NCI-H1417 treated with DMSO at 0.1 percent for 48 hours (cell line): ENCODE data around the gene GIGYF2.
A peak's percentile ranks its signal among the peaks of the same experiment; 100 is the strongest.

ENCODE experiments used
- DNase-seq: peaks from one replicate; lab custom pipeline; 2025; lab: John Stamatoyannopoulos, UW

Gene GIGYF2

DNA sequence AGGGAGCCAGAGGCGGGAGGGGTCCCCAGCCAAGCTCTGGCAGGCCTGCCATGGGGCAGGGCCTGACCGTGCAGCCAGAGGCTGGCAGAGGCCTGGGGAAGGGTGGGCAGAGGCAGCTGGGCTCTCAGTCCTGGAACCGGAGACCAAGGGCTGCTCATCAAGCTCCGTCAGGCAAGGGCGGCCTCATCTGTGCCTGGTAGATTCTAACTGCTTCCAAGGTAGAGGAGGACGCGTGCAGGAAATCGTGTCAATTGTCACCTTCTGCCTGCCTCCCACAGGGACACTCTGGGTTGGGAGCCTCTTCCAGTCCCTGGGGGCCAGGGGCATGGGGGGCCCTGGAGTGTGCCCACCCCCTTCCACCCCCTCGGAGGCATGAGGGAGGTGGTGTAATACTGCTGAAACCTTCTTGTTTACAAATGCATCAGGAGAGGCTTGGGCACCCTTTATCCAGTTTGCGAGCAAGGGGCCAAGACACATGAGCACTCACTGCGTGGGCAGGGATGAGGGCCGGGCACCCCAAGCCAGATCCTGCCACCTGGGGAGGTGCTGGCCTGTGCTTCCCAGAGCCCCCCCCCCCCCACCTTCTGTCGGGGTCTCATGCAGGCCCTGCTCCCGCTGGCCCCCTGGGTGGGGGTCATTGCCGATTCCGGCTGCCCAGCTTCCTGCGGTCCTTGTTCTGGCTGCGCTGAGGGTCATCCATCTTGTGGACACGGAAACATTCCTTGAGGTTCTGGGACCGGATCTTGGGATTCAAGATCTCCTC is 181.9 kb downstream of the GIGYF2 start:
- no peak for DNase-seq

DNA sequence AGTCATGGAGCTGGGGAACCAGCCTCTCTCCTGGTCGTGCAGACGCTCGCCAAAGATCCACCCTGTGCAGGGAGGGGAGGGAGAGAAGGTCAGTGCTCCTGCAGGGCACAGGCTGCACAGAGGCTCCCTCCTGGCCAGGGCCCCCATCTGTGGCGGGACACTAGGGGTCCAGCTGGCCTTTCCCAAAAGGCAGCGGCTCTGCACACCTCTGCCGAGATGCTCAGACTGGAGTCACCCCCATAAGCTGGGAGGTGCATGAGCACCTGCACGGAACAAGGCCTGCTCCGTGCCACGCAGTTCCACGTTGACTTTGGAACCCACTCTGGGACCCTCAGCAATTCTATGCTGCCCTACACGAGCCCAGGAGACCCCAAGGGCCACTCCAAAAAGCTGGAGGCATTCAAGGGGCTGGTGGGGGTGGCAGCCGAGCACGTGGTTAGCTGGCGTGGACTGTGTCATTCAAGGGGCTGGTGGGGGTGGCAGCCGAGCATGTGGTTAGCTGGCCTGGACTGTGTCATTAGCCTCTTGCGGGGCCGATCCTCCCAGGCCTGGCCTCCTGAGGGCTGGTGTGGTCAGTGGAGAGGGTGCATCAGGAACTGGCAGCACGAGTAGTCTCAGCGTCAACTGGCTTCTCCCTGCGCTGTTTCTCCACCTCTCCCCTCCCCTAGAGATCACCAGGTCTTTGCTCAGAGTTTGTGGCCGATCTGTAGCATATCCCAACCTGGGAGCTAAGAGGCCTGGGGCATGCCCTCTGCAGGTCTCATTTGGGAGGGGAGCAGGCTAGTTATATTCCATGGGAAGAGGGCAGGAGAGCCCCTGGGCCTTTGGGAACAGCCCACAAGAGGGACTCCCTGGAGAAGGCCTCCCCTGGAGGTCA is 182.7 kb downstream of the GIGYF2 start:
- DNase-seq = no peak

DNA sequence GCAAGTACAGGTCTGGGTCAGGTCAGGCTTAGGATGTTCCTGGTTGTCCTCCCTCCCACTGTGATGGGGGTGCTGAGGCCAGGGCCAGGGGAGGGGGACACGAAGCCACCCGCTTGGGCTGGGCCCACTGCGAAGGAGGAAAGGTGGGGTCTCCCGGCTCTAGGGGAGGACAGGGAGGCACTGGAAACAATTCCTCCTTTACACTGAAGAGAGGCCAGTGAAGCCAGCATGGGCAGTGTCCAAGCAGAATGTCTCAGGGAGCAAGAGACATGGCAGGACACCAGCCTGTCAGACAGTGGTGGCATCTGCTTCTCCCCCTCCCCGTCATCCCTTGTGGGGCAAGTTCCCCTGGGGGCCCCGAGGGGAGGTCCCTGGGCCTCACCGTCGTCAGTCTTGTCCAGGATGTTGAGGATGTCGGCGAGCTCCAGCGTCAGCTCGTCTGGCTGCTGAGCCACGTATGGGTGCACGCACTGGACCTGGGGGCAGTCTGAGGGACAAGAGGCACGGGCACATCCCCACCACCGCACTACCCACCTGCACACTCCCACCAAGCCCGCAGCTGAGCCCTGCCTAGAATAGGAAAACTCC is 183.7 kb downstream of the GIGYF2 start:
- no peak for DNase-seq

DNA sequence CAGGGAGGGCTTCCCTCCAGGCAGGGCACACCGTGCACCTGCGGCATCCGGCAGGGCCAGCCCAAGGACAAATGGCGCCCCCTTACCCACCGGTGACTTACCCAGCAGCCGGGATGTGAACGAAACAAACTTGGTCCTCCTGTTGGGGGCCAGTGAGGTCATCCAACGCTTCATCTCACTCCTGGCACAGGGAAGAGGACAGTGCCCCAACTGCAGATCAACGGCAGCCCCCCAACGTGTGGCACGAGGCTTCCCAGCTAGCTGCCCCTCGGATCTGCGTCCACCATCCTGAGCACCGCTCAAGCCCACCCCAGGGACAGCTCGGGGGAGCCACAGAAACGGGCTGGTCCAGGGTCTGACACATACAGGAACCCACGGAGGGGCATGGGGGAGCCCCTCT is 185.0 kb downstream of the GIGYF2 start:
- DNase-seq = no peak

DNA sequence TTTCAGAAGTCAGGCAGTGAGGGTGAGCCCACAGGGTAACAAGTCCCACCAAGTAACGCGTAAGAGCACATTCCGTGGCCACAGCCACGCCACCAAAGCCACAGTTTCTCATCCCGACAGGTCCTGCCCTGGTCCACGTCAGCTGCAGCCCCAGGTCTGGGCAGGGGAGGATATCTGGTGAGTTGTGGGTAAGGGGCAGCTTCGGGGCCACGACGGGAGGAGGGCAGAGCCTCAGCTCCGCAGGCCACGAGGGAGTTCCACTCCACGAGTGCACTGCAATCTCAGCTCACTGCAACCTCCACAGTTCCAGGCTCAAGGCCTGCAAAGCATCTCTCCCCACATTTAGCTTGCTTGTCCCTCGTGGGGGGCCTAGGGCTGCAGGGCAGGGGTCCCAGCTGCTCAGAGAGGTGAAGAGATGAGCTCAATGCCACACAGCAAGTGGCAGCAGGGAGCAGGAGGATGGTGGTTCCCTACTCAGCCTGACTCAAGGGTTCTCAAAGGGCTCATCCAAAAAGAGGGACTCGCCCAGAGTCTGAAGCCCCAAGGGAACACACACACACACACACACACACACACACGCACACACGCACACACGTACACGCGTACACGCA is 185.5 kb downstream of the GIGYF2 start:
- no peak for DNase-seq

DNA sequence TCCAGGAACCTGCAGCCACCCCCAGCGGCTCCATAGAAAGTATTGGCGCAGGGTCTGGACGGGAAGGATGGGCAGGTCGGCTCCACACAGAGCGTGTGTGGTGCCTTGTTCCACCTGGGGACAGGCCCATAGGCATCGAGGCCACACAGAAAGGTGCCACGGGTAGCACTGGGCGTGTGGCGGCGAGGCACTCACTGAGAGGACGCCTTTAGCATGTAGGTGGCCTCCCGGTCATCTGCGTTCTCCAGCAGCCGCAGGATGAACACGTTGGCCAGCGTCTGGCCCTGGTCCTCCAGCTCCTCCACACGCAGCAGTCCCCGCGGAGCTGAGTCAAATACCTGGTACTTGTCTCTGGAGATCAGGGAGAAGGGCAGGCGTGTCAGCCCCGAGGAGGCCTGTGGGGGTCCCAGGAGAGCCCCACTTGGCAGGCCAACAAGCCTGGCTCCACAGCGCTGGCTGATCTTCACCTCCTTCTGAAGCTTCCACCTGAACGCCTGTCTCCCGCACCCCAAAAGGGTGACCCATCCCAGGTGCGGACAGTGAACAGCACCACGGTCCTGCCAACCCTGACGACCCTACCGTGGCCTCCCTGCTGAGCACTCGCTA is 186.1 kb downstream of the GIGYF2 start:
- DNase-seq = no peak

DNA sequence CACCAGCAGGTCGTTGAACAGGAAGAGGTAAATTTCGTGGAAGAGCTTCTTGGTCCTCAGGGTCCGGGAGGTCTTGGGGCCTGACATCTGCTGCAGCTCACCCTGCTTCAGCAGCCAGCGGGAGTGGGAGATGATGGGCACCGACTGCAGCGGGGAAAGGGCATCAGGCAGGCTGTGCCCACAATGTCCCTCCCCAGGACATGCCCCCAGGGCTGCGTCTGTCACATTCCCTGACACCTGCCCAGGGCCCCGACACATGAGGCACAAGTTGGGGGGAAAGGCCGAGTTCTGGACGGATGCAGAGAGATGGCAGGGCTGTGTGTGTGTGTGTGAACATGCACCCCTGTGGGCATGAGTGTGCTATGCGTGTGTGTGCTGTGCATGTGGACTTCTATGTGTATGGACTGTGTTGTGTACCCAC is 186.9 kb downstream of the GIGYF2 start:
- no peak for DNase-seq

DNA sequence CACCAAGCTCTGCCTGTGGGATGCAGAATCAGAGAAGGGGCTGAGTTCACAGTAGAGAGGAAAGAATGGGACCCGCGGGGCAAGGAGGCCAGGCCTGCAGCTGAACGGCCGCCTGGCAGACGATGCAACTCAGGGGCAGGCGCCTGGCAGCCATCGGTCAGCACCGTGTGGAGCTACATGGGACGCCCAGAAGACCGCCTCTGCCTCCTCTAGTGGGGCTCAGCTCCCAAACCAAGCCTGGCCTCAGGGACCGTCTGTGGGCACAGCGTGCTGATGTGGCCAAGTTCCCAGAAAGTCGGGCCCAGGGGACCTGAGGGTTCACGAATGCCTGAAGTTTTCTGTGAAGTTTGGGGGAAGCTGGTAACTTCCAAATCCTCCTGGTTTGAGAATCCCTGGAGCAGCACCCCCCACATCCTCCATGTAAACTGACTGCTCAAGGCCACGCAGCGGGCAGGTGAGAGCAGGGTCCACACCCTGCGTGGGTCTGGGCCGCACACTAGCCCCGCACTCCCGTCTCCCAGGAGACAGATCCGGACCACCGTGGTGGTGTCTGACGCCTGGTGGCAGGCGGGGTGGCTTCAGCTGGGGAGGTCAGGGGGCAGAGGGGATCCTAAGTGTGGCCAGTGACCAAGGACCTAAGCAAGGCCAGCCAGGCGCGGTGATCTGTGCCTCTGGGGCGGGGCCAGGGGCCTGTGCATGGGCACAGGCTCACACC is 187.6 kb downstream of the GIGYF2 start:
- no peak for DNase-seq

DNA sequence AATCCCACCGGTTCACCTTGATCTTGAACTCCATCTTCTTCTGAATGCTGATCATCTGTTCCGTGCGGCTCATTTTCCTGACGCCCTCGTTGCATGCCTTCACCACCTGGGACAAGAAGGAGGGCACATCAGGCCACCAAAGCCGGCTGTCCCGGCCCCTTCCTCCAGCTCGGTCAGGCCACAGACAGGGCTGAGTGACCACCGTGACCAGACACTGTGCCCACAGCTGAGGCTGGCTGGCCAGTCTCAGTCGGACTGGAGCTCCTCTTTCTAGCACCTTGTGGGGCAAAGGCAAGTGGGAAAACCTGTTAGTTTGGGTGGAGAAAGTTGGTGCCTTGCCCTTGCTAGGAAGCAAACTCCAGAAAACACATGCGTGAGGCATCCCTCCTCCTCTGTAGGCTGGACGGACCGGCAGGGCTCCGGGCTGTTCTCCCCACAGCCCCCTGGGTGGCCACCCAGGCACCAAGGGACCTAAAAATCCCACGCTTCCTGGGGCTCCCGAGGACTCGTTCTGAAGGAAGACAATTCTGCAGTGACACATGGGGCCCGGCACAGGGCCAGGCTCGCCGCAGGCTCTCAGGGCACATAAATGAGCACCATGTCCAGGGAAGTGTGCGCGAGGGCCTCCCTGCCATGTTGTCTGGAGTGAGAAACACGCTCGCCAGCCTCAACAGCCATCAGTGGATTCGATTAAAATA is 188.3 kb downstream of the GIGYF2 start:
- DNase-seq = no peak

DNA sequence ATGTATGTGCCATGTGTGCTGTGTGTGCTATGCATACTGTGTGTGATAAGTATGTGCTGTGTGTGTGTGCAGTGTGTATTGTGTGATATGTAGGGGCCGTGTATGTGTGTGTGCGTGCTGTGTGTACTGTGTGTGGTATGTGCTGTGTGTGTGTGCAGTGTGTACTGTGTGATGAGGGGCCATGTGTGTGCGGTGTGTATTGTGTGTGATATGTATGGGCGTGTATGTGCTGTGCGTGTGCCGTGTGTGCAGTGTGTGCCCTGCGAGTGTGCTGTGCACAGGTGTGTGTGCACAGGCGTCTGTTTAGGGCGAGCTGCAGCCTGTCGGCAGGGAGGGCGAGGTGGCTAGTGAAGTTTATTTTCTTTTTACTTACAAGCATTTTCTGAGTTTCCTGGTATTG is 189.0 kb downstream of the GIGYF2 start:
- no peak for DNase-seq

DNA sequence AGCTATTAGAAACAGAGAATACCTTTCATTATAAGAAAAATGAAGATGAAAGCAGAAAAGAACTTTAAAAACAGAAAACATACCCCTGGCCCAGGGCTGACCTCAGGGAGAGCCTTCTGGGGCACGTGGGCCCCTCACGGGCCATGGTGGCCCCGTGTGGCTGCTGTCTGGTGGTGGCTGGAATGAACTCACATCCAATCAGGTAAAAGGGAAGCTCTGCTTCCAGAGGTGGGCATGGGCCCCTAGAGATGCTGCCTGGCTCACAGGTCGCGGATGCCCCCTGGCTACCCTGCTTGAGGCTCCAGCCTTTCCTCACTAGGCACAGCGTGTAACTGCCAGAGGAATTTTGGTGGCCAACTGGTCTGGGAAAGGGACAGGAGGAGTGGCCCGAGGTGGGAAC is 189.5 kb downstream of the GIGYF2 start:
- no peak for DNase-seq

DNA sequence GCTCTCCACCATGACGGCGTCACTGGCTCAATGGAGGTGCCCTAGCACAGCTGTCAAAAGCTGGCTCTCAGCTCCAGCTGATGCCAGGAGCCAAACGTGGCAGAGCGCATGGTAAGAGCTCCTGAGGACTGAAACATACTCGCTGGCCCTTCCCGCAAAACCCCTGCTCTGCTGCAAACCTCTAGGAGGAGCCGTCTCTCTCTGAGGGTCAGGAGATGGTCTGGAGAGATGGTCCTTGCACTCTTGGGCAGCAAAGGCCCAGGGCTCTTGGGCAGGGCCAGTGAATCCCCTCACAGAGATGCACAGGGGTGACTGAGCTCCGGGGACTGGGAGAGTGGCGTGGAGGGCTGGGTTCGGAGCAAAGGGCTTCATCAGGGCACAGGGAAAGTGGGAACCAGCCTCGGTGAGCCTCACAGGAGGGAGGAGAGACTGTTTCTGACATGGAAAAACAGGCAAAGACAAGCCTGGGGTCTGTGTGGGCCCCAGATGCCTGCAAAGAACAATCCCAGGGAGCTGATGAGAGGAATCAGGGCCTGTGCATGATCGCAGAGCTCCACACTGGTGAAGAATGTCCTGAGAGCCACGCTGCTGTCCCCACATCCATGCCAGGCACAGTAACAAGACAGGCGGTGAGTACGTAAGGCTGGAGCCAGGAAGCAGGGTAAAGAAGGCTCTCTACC is 190.2 kb downstream of the GIGYF2 start:
- no peak for DNase-seq

DNA sequence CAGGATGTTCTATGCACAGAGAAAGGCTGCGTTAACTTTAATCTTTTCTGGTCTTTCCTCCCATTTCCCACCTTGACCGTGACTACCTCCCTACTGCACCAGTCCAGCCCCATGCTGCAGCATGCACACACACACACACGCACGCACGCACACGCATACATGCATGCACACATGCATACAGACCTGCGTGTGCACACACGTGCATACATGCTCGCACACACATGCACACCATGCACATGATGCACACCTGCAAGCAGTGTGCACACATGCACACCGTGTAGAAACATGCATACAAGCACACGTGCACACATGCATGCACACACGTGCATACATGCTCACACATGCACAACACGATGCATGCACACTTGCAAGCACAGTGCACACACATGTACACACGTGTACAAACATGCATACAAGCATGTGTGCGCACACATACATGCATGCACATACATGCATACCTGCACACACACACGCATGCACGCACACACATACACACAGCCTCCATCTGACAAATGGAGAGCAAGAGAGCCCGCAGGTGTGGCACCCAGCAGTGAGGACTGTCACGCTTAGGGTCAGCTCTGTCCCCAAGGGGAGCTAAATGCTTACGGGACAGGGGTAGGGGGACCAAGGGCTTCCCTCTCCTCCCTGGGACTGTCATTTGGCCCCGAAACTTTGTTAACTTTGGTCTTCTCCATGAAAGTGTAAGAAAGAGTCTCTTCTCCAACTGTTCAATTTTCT is 191.1 kb downstream of the GIGYF2 start:
- DNase-seq = no peak

DNA sequence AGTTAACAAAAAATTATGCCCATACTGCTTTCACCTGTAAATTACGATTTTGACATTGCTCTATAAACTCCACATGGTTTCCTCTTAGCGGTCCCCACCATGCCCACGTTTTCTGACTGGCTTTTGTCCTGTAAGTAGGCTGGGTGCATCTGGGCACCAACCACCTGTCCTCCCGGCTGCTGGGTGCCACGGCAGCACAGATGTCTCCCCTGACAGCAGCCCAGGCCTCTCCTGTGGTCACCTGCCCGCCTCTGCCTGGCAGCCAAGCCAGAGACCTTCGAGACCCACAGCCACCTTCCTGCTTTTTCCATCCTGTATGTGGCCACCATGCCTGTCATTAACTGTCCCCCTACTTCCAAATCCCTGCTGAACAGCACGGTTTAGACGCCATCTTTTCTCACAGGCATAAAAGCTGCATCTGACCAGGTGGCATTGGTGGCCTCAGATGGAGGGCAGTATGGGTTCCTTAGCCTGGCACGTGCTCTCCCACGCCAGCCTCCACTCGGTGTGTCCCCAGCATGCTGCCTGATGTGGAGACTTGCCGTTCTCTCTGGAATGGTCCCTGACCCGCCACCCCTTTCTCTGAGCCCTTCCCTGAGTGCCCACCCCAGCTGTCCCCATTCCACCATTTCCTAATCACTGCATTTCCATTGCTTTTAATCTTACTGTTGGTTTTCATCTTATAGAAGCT is 191.9 kb downstream of the GIGYF2 start:
- DNase-seq = no peak

DNA sequence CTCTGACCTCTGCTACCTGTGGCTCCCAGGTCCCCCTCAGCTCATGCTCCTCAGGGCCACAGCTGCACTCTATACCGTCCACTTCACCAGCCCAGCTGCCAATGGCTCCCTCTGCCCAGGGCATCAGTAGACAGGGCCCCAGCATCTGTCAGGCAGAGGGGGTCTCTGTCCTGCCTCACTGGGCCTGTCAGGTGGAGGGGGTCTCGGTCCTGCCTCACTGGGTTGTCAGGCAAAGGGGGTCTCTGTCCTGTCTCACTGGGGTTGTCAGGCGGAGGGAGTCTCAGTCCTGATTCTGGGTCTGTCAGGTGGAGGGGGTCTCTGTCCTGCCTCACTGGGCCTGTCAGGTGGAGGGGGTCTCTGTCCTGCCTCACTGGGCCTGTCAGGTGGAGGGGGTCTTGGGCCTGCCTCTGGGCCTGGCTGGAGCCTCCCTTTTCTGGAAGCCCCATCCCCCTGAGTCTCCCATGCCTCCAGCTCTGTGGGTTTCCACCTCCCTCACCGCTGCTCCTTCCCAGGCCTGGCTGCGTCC is 192.8 kb downstream of the GIGYF2 start:
- DNase-seq = no peak

DNA sequence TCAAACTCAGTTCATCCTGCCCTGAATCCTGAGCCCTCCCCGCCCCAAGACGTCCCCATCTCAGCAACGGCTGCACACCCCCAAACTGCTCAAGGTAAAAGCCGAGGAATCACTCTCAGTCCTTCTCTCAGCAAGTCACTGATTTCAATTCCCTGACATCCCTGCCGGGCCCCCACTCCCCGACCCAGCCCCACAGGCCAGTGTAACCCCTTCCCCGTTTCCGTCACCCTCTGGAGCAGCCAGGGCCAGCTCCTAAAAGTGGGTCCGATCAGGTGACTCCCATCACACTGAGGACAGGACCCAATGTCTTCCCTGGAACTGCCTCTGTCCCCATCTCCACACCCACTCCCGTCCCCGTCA is 193.4 kb downstream of the GIGYF2 start:
- DNase-seq = no peak

DNA sequence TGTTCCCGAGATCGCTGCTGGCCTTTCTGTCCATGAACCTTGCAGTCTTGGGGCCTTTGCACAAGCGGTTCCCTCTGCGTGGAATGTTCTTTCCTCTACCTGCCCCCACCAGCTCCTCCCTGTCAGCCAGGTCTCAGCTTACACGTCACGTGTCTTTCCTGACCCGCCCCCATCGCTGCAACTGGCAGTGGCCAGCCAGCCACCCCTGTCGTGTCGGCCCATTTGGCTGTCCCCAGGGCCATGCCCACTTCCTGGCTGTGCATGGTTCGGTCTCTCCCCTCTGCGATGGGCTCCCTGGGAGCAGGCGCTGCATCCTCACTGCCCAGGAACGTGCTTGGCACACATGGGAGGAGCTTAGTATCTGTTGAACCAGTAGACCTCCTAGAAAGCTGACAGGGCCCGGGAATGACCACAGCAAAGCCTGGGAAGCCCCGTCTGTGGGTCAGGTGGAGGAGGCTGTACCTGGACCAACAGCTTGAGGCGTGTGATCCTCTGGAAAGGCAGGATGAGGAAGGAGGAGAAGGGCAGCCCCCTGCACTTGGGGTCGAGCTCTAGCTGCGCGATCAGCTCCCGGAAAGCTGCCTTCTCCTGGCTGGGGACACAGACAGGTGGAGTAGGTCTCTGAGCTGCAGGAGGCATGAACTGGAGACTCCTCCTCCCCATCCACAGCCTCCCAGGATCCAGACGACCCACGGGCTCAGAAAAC is 193.9 kb downstream of the GIGYF2 start:
- DNase-seq = peak; percentile 16

DNA sequence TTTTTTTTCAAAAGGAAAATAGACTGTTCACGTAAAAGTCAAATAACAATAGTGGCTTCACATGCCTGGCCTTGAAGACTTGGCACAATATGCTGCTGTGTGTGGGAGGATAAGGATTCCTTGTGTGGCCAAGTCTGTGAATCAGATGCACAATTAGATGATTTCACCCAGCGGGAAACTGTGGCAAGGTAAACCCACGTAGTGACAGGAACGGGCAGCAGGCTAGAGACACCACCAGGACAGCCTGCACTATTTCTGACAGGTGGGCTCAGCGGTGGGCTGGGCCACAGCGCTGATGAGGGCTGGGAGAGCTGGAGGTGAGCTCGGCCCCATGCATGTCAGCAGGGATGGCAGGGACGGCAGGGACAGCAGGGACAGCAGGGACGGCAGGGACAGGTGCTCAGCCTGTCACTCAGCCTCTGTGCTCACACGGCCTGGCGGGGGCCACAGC is 194.5 kb downstream of the GIGYF2 start:
- DNase-seq = no peak
